MM.1S (cell line): ENCODE measurements around the gene BTBD9.

Source experiments
- DNase-seq: peaks from one replicate; pipeline ENCODE4 v3.0.0-alpha.2; 2015
- H2AFZ ChIP-seq: fragments of 300-600 bp; sonication (generic); 2 replicates; pipeline ENCODE4 v1.6.0; 2016; ENCODE audit warnings: antibody characterized with exemption, low read length
- H3F3A ChIP-seq: fragments of 300-600 bp; sonication (generic); 2 replicates; pipeline ENCODE4 v1.6.1; 2016; ENCODE audit warnings: mild to moderate bottlenecking, antibody characterized with exemption, low read length, moderate library complexity, mixed read lengths; ENCODE audit not compliant: insufficient read depth
- H3K27ac ChIP-seq: fragments of 300-600 bp; sonication (generic); 2 replicates; pipeline ENCODE4 v1.5.1; 2016; ENCODE audit warnings: mild to moderate bottlenecking, low read length
- H3K27me3 ChIP-seq: fragments of 300-600 bp; sonication (generic); replicated peaks from 2 replicates; pipeline ENCODE4 v1.6.0; 2016; ENCODE audit warnings: low read length; ENCODE audit not compliant: insufficient read depth
- H3K36me3 ChIP-seq: fragments of 300-600 bp; sonication (generic); replicated peaks from 2 replicates; pipeline ENCODE4 v1.6.1; 2016; ENCODE audit warnings: mild to moderate bottlenecking, low read length, mixed read lengths; ENCODE audit not compliant: insufficient read depth
- H3K4me1 ChIP-seq: fragments of 300-600 bp; sonication (generic); 2 replicates; pipeline ENCODE4 v1.6.1; 2016; ENCODE audit warnings: low read length, mixed read lengths
- H3K4me2 ChIP-seq: fragments of 300-600 bp; sonication (generic); 2 replicates; pipeline ENCODE4 v1.6.0; 2016; ENCODE audit warnings: low read depth, low read length
- H3K4me3 ChIP-seq: fragments of 300-600 bp; sonication (generic); 2 replicates; pipeline ENCODE4 v1.5.1; 2016; ENCODE audit warnings: low read length, mixed read lengths
- H3K79me2 ChIP-seq: fragments of 300-600 bp; sonication (generic); 2 replicates; pipeline ENCODE4 v1.6.1; 2016; ENCODE audit warnings: mixed run types, low read length, mixed read lengths
- H3K9ac ChIP-seq: fragments of 300-600 bp; sonication (generic); 2 replicates; pipeline ENCODE4 v1.6.1; 2016; ENCODE audit warnings: low read length, mixed read lengths
- H3K9me2 ChIP-seq: fragments of 300-600 bp; sonication (generic); replicated peaks from 2 replicates; pipeline ENCODE4 v1.6.1; 2016; ENCODE audit warnings: mild to moderate bottlenecking, low read length, mixed read lengths; ENCODE audit not compliant: insufficient read depth
- H3K9me3 ChIP-seq: fragments of 300-600 bp; sonication (generic); replicated peaks from 2 replicates; pipeline ENCODE4 v1.6.1; 2016; ENCODE audit warnings: mild to moderate bottlenecking, low read length, mixed read lengths; ENCODE audit not compliant: insufficient read depth
- H4K20me1 ChIP-seq: fragments of 300-600 bp; sonication (generic); 2 replicates; pipeline ENCODE4 v1.6.1; 2016; ENCODE audit warnings: mild to moderate bottlenecking, low read length, moderate library complexity, mixed read lengths; ENCODE audit not compliant: insufficient read depth
- CTCF ChIP-seq: fragments of 300-600 bp; sonication (generic); IDR thresholded peaks from 2 replicates; pipeline ENCODE4 v1.5.1; 2016; ENCODE audit warnings: antibody characterized with exemption, low read length, mixed read lengths
- EZH2 ChIP-seq: fragments of 300-600 bp; sonication (generic); optimal IDR thresholded peaks from 2 replicates; pipeline ENCODE3; 2017; ENCODE audit warnings: low read depth, mild to moderate bottlenecking, antibody characterized with exemption, low read length, mixed read lengths
- EZH2phosphoT487 ChIP-seq: fragments of 300-600 bp; sonication (generic); IDR thresholded peaks from 2 replicates; pipeline ENCODE4 v1.6.1; 2018; ENCODE audit warnings: antibody characterized with exemption, low read length

The BTBD9 gene

GRCh38 chr6:38221251-38221650, 418.5 kb downstream of the BTBD9 start:
- H3K9me3 ChIP-seq = no peaks in the 10 kb centered on the region
- no peak for DNase-seq
- H3K27ac ChIP-seq = no peak overlapping the region
- H3K4me3 ChIP-seq = no peak overlapping the region
- TF ChIP-seq EZH2phosphoT487 (no peak), EZH2 (no peak), CTCF (no peak)
- H3K27me3 ChIP-seq = no peaks in the 10 kb centered on the region
- no peaks in the 10 kb centered on the region for H3K36me3 ChIP-seq
- H4K20me1 ChIP-seq = no peaks in the 10 kb centered on the region
- no peaks in the 10 kb centered on the region for H3F3A ChIP-seq
- no peaks in the 10 kb centered on the region for H3K4me1 ChIP-seq
- H3K9me2 ChIP-seq = no peaks in the 10 kb centered on the region
- no peak overlapping the region for H3K9ac ChIP-seq
- no peak overlapping the region for H2AFZ ChIP-seq
- no peak overlapping the region for H3K4me2 ChIP-seq
- H3K79me2 ChIP-seq = no peaks in the 10 kb centered on the region

GRCh38 chr6:38220069-38220723, 419.5 kb downstream of the BTBD9 start:
- Histone ChIP-seq H3K9ac (no peak overlapping the region), H2AFZ (no peak overlapping the region), H3K27ac (no peak overlapping the region), H3K79me2 (no peaks in the 10 kb centered on the region), H3K9me3 (no peaks in the 10 kb centered on the region), H3F3A (no peaks in the 10 kb centered on the region), H3K36me3 (no peaks in the 10 kb centered on the region), H3K4me1 (no peaks in the 10 kb centered on the region), H3K4me3 (no peak overlapping the region), H3K4me2 (no peak overlapping the region), H3K9me2 (no peaks in the 10 kb centered on the region), H4K20me1 (no peaks in the 10 kb centered on the region), H3K27me3 (no peaks in the 10 kb centered on the region)
- no peak for DNase-seq
- TF ChIP-seq EZH2phosphoT487 = no peak
- TF ChIP-seq EZH2 = no peak
- TF ChIP-seq CTCF = no peak

GRCh38 chr6:38218235-38218634, 421.5 kb downstream of the BTBD9 start:
- DNase-seq = no peak
- H3K36me3 ChIP-seq = no peaks in the 10 kb centered on the region
- no peaks in the 10 kb centered on the region for H3K27me3 ChIP-seq
- no peaks in the 10 kb centered on the region for H3K9me3 ChIP-seq
- no peak overlapping the region for H2AFZ ChIP-seq
- no peak overlapping the region for H3K27ac ChIP-seq
- H3K79me2 ChIP-seq = no peaks in the 10 kb centered on the region
- no peaks in the 10 kb centered on the region for H3F3A ChIP-seq
- H3K4me2 ChIP-seq = no peak overlapping the region
- TF ChIP-seq EZH2 = no peak
- TF ChIP-seq EZH2phosphoT487 = no peak
- TF ChIP-seq CTCF = no peak
- no peaks in the 10 kb centered on the region for H4K20me1 ChIP-seq
- no peaks in the 10 kb centered on the region for H3K9me2 ChIP-seq
- no peak overlapping the region for H3K9ac ChIP-seq
- no peaks in the 10 kb centered on the region for H3K4me1 ChIP-seq
- H3K4me3 ChIP-seq = no peak overlapping the region
